PFSK-1 (cell line): Measurements from ENCODE around the gene ATP6V0A1.

ENCODE experiments used
- FOXP2 ChIP-seq: optimal IDR thresholded peaks from 2 replicates; pipeline ENCODE3; 2011; ENCODE audit warnings: borderline replicate concordance, control low read depth, inconsistent platforms; ENCODE audit not compliant: insufficient read depth; ENCODE audit errors: extremely low read length, extremely low read depth
- POLR2AphosphoS5 ChIP-seq: IDR thresholded peaks from 2 replicates; pipeline ENCODE4 v1.6.1; 2012; ENCODE audit warnings: low read depth, mild to moderate bottlenecking, control low read depth, low read length, moderate library complexity
- REST ChIP-seq, 2 experiments: IDR thresholded peaks; 2 replicates each; pipeline versions ENCODE4 v1.6.1 to v1.8.0; 2011 to 2012; ENCODE audit warnings: low read depth in 2 of 2, low read length in 2 of 2, control low read depth in 1 of 2, inconsistent platforms in 1 of 2, mild to moderate bottlenecking in 1 of 2, moderate library complexity in 1 of 2; ENCODE audit not compliant: insufficient read depth in 1 of 2
- SIN3A ChIP-seq: IDR thresholded peaks from 2 replicates; pipeline ENCODE4 v1.6.1; 2012; ENCODE audit warnings: mild to moderate bottlenecking, low read length, moderate library complexity, borderline replicate concordance; ENCODE audit not compliant: insufficient read depth
- TAF1 ChIP-seq: IDR thresholded peaks from 2 replicates; pipeline ENCODE4 v1.6.1; 2012; ENCODE audit warnings: low read length, control low read depth, borderline replicate concordance; ENCODE audit not compliant: insufficient read depth

The ATP6V0A1 gene

GRCh38 chr17:42537156-42537805, 78.6 kb downstream of the ATP6V0A1 start:
- TF ChIP-seq REST (IDR thresholded peaks at IDR 0.05; ENCODE audit: insufficient read depth in 1 of 2, low read depth in 2 of 2, low read length in 2 of 2) (no peak), SIN3A (no peak), POLR2AphosphoS5 (no peak), FOXP2 (no peak), TAF1 (no peak)

GRCh38 chr17:42537826-42538451, 79.3 kb downstream of the ATP6V0A1 start:
- TF ChIP-seq REST (IDR thresholded peaks at IDR 0.05; ENCODE audit: insufficient read depth in 1 of 2, low read depth in 2 of 2, low read length in 2 of 2) (no peak), TAF1 (no peak), FOXP2 (no peak), SIN3A (no peak), POLR2AphosphoS5 (no peak)

- TF ChIP-seq REST (IDR thresholded peaks at IDR 0.05; ENCODE audit: insufficient read depth in 1 of 2, low read depth in 2 of 2, low read length in 2 of 2) (no peak), POLR2AphosphoS5 (no peak), FOXP2 (no peak), TAF1 (no peak), SIN3A (no peak)
These were observed 79.8 kb downstream of the ATP6V0A1 start for GRCh38 chr17:42538482-42538881.

- TF ChIP-seq REST (IDR thresholded peaks at IDR 0.05; ENCODE audit: insufficient read depth in 1 of 2, low read depth in 2 of 2, low read length in 2 of 2) (no peak), SIN3A (no peak), TAF1 (no peak), POLR2AphosphoS5 (no peak), FOXP2 (no peak)
These were observed 82.6 kb downstream of the ATP6V0A1 start for GRCh38 chr17:42541041-42541833.
